ENCODE results near the gene GABBR2.

The GABBR2 gene

GRCh38 chr9:98247831-98248657, 460.7 kb downstream of the GABBR2 start:
- no peak for DNase-seq

- DNase-seq = no peak
Measured at GRCh38 chr9:98242426-98242825, 466.3 kb downstream of the GABBR2 start.

- no peak for DNase-seq
Measured at GRCh38 chr9:98241357-98242300, 467.1 kb downstream of the GABBR2 start.

- no peak for DNase-seq
Measured at GRCh38 chr9:98240475-98240874, 468.3 kb downstream of the GABBR2 start.

All from anterior cingulate cortex (tissue), 58 donors.